IMR-90 (cell line): ENCODE measurements around the gene TEK. TPM values are rescaled to one million over a fixed set of nuclear protein-coding genes. Genes with fewer than 3 reads are reported as not detected.

ENCODE experiments used
- ATAC-seq: fragments of 200-7000 bp; cut with Tn5 transposase; 2 replicates; pipeline ENCODE4 v1.9.1; 2020; ENCODE audit warnings: low read depth, mild to moderate bottlenecking, moderate library complexity
- BruUV-seq: library from RNA; stranded (reverse); fragments of 400-500 nt; replicated peaks from 2 replicates; lab custom pipeline; 2021; lab: Mats Ljungman, UMichigan
- CTCF ChIA-PET: fragments of 300-600 bp; formaldehyde crosslinking; extraction: SDS; loops from one replicate; lab custom pipeline; 2021; ENCODE audit warnings: antibody characterized with exemption; lab: Yijun Ruan, JAX
- POLR2A ChIA-PET: fragments of 300-600 bp; sonication (Branson Sonifier 250); formaldehyde crosslinking; loops from one replicate; lab custom pipeline; 2022; ENCODE audit warnings: antibody characterized with exemption; ENCODE audit not compliant: unreplicated experiment; lab: Charles Lee
- DNase-seq: peaks from one replicate; pipeline ENCODE4 v3.0.0; 2013
- H2AFZ ChIP-seq: replicated peaks from 2 replicates; pipeline ENCODE3; 2013; ENCODE audit warnings: low read length, mild to moderate bottlenecking; ENCODE audit not compliant: poor library complexity
- H2AK5ac ChIP-seq: 2 replicates; pipeline ENCODE4 v1.6.1; 2013; ENCODE audit warnings: low read depth, low read length, inconsistent platforms
- H2AK9ac ChIP-seq: replicated peaks from 2 replicates; pipeline ENCODE3; 2013; ENCODE audit warnings: mild to moderate bottlenecking, low read depth, low read length, moderate library complexity; ENCODE audit not compliant: poor library complexity
- H2BK120ac ChIP-seq: 2 replicates; pipeline ENCODE4 v1.6.1; 2013; ENCODE audit warnings: low read depth, low read length, inconsistent platforms
- H2BK15ac ChIP-seq: 3 replicates; pipeline ENCODE4 v1.6.1; 2013; ENCODE audit warnings: low read depth, low read length, inconsistent platforms
- H2BK20ac ChIP-seq: 2 replicates; pipeline ENCODE4 v1.6.1; 2013; ENCODE audit warnings: low read depth, mild to moderate bottlenecking, inconsistent platforms, low read length, moderate library complexity
- H2BK5ac ChIP-seq: 2 replicates; pipeline ENCODE4 v1.6.1; 2013; ENCODE audit warnings: mild to moderate bottlenecking, low read depth, low read length, inconsistent platforms; ENCODE audit not compliant: poor library complexity, severe bottlenecking
- H3K14ac ChIP-seq: replicated peaks from 2 replicates; pipeline ENCODE4 v1.6.1; 2013; ENCODE audit warnings: low read depth, low read length, inconsistent platforms
- H3K18ac ChIP-seq: 2 replicates; pipeline ENCODE4 v1.6.1; 2013; ENCODE audit warnings: low read depth, low read length, control low read depth
- H3K23ac ChIP-seq: 2 replicates; pipeline ENCODE4 v1.6.1; 2013; ENCODE audit warnings: low read depth, low read length, inconsistent platforms
- H3K27ac ChIP-seq: 2 replicates; pipeline ENCODE4 v1.5.1; 2013; ENCODE audit warnings: mild to moderate bottlenecking, control low read depth, low read length; ENCODE audit not compliant: insufficient read depth
- H3K27me3 ChIP-seq: 2 replicates; pipeline ENCODE4 v1.6.1; 2013; ENCODE audit warnings: low read length; ENCODE audit not compliant: control insufficient read depth, insufficient read depth
- H3K36me3 ChIP-seq: 2 replicates; pipeline ENCODE4 v1.6.1; 2013; ENCODE audit warnings: low read length, mixed read lengths; ENCODE audit not compliant: control insufficient read depth, insufficient read depth
- H3K4ac ChIP-seq: 2 replicates; pipeline ENCODE4 v1.6.1; 2013; ENCODE audit warnings: low read depth, low read length, inconsistent platforms
- H3K4me1 ChIP-seq: 2 replicates; pipeline ENCODE4 v1.6.1; 2013; ENCODE audit warnings: low read length, mixed read lengths; ENCODE audit not compliant: control insufficient read depth, insufficient read depth
- H3K4me2 ChIP-seq: 2 replicates; pipeline ENCODE4 v1.6.1; 2013; ENCODE audit warnings: low read depth, mild to moderate bottlenecking, control low read depth, low read length, moderate library complexity
- H3K4me3 ChIP-seq: 2 replicates; pipeline ENCODE4 v1.5.1; 2013; ENCODE audit warnings: low read depth, mild to moderate bottlenecking, control low read depth, low read length, moderate library complexity; ENCODE audit not compliant: insufficient read depth
- H3K56ac ChIP-seq: 2 replicates; pipeline ENCODE4 v1.6.1; 2013; ENCODE audit warnings: low read length, inconsistent platforms; ENCODE audit not compliant: insufficient read depth; ENCODE audit errors: extremely low read depth
- H3K79me1 ChIP-seq, 2 experiments: 2 replicates each; pipeline ENCODE4 v1.6.1; 2013; ENCODE audit warnings: low read length in 2 of 2, inconsistent platforms in 1 of 2, low read depth in 1 of 2
- H3K9ac ChIP-seq: 2 replicates; pipeline ENCODE4 v1.6.1; 2013; ENCODE audit warnings: low read depth, low read length, control low read depth
- H3K9me1 ChIP-seq: 2 replicates; pipeline ENCODE4 v1.6.1; 2013; ENCODE audit warnings: low read length, inconsistent platforms; ENCODE audit not compliant: insufficient read depth
- H3K9me3 ChIP-seq: 2 replicates; pipeline ENCODE4 v1.6.1; 2013; ENCODE audit warnings: low read length; ENCODE audit not compliant: control insufficient read depth, insufficient read depth
- H4K20me1 ChIP-seq: 2 replicates; pipeline ENCODE4 v1.6.1; 2013; ENCODE audit warnings: low read length, inconsistent platforms; ENCODE audit not compliant: insufficient read depth
- H4K5ac ChIP-seq: 2 replicates; pipeline ENCODE4 v1.6.1; 2013; ENCODE audit warnings: mild to moderate bottlenecking, low read depth, low read length, control low read depth
- H4K8ac ChIP-seq, 2 experiments: 2 replicates each; pipeline ENCODE4 v1.6.1; 2013; ENCODE audit warnings: low read depth in 2 of 2, low read length in 2 of 2, control low read depth in 1 of 2, inconsistent platforms in 1 of 2
- H4K91ac ChIP-seq: 2 replicates; pipeline ENCODE4 v1.6.1; 2013; ENCODE audit warnings: low read depth, low read length, inconsistent platforms; ENCODE audit not compliant: insufficient read depth
- CHD1 ChIP-seq: IDR thresholded peaks from 2 replicates; pipeline ENCODE4 v1.6.1; 2012; ENCODE audit warnings: low read depth, low read length, improper control_type of control experiment
- MAZ ChIP-seq: IDR thresholded peaks from 2 replicates; pipeline ENCODE4 v1.6.1; 2012; ENCODE audit warnings: low read depth, mild to moderate bottlenecking, low read length, improper control_type of control experiment, moderate library complexity, borderline replicate concordance
- POLR2A ChIP-seq: IDR thresholded peaks from 2 replicates; pipeline ENCODE4 v1.6.1; 2012; ENCODE audit warnings: mild to moderate bottlenecking, low read depth, low read length
- RAD21 ChIP-seq: IDR thresholded peaks from 2 replicates; pipeline ENCODE4 v1.6.1; 2012; ENCODE audit warnings: low read length, improper control_type of control experiment
- RFX5 ChIP-seq: IDR thresholded peaks from 2 replicates; pipeline ENCODE4 v1.8.0; 2012; ENCODE audit warnings: low read depth, mild to moderate bottlenecking, low read length, moderate library complexity
- USF2 ChIP-seq: fragments of 150-350 bp; IDR thresholded peaks from 2 replicates; pipeline ENCODE4 v1.6.1; 2017; ENCODE audit warnings: mild to moderate bottlenecking, antibody characterized with exemption, low read length, low read depth
- WGBS, 2 experiments: methylation state at CpG; one replicate each; pipeline versions ENCODE4 v1.1.5 to v1.1.7; 2013; ENCODE audit warnings: missing lambda C conversion rate in 2 of 2; ENCODE audit not compliant: insufficient read length in 1 of 2; ENCODE audit errors: extremely low coverage in 2 of 2; 5-methylcytosine and 5-hydroxymethylcytosine counted together
- dilution Hi-C: fragments of 300-500 bp; cut with HindIII; formaldehyde crosslinking; loops from one replicate; pipeline ENCODE4 v1.14.3; 2018; ENCODE audit warnings: low sequenced_read_pairs; ENCODE audit not compliant: unreplicated experiment
- in situ Hi-C: fragments of 300-500 bp; cut with MboI; formaldehyde crosslinking; loops from 3 replicates; pipeline ENCODE4 v1.14.3; 2019; ENCODE audit warnings: low sequenced_read_pairs, inconsistent platforms, mixed read lengths
- intact Hi-C: fragments of 100-400 bp; cut with micrococcal nuclease; formaldehyde crosslinking; loops from 2 replicates; pipeline ENCODE4 v1.10.0; 2022
- polyA plus RNA-seq, 3 experiments: library from polyadenylated mRNA; depleted of rRNA; stranded (reverse); fragments of >200 nt; gene quantifications; 2 replicates each; pipeline ENCODE4 v1.2.3, GENCODE V29; 2012; ENCODE audit warnings: low replicate concordance in 1 of 3
- total RNA-seq: library from RNA; depleted of rRNA; stranded (reverse); fragments of >200 nt; gene quantifications from 2 replicates; pipeline ENCODE4 v1.2.3, GENCODE V29; 2012

The TEK gene
- total and polyA plus RNA-seq, 2 of the 4 experiments (the other 2 are of a cell fraction), result 6.3 to 11.7 TPM

GRCh38 chr9:27209034-27209433 lies 100.0 kb downstream of the TEK start:
- Histone ChIP-seq H3K23ac (no peak overlapping the region), H2AK9ac (no peak overlapping the region), H3K9ac (no peak overlapping the region), H3K4me3 (no peak overlapping the region), H3K4me2 (no peak overlapping the region), H3K79me1 (no peaks in the 10 kb centered on the region), H3K27me3 (no peaks in the 10 kb centered on the region), H4K5ac (no peak overlapping the region; the same call in 1 of the 2 replicates), H3K56ac (no peak overlapping the region), H4K8ac (no peak overlapping the region), H3K4ac (no peak overlapping the region), H2BK15ac (no peak overlapping the region), H2AFZ (no peak overlapping the region), H3K36me3 (peaks cover 23% of the 10 kb centered on the region), H2BK120ac (no peak overlapping the region), H3K27ac (no peak overlapping the region), H3K9me3 (no peaks in the 10 kb centered on the region), H3K14ac (no peak overlapping the region), H2BK20ac (no peak overlapping the region), H4K20me1 (no peaks in the 10 kb centered on the region), H2BK5ac (no peak overlapping the region), H3K9me1 (peaks cover 8% of the 10 kb centered on the region), H2AK5ac (no peak overlapping the region), H3K18ac (no peak overlapping the region), H4K91ac (no peak overlapping the region), H3K4me1 (peaks cover 3% of the 10 kb centered on the region)
- dilution Hi-C loops (no loop called here), in situ Hi-C loops (no loop called here), intact Hi-C loops (loop anchor here (10.0 kb wide), 1 partner anchor 174 kb away; no protein-coding TSS in a partner anchor)
- ATAC-seq, result no peak
- TF ChIP-seq CHD1, result no peak
- TF ChIP-seq RFX5, result no peak
- TF ChIP-seq MAZ, result no peak
- TF ChIP-seq RAD21, result no peak
- no peak for TF ChIP-seq POLR2A
- no peak for TF ChIP-seq USF2
- CTCF ChIA-PET, result interaction anchor here (1.2 kb wide), 1 partner anchor 60 kb away, joined by 3 read pairs; no protein-coding TSS in a partner anchor
- no CpG with 5 or more reads among the region's 3 CpGs for WGBS, 2 experiments
- DNase-seq, result no peak
- BruUV-seq, result no TSS peak
- POLR2A ChIA-PET, result no interaction called here
